Activated CD8-positive, alpha-beta memory T cell treated with anti-CD3 and anti-CD28 coated beads for 48 hours (primary cell): Measurements from ENCODE around the gene DNAAF5.
A peak's percentile ranks its signal among the peaks of the same experiment; 100 is the strongest.

Source experiments
- DNase-seq, 3 experiments: peaks; one replicate each; pipeline ENCODE4 v3.0.0-alpha.2; 2020; ENCODE audit warnings: low read depth in 2 of 3, low spot score in 2 of 3

The DNAAF5 gene

GRCh38 chr7:726084-726853 lies at the start of gene DNAAF5:
Gene DNAAF5, plus strand, starts transcription at chr7:726699. Its CDS starts 22 bp downstream, at chr7:726721.
- peak; percentile 73 to 77 (median 75) for DNase-seq

GRCh38 chr7:676972-677385 lies 49.5 kb upstream of the DNAAF5 start:
- no peak for DNase-seq

- no peak for DNase-seq
These were observed 45.9 kb upstream of the DNAAF5 start for GRCh38 chr7:680411-681127.

- DNase-seq = no peak
These were observed 44.8 kb upstream of the DNAAF5 start for GRCh38 chr7:681551-682307.

GRCh38 chr7:682810-683209 lies 43.7 kb upstream of the DNAAF5 start:
- no peak for DNase-seq

GRCh38 chr7:683526-684205 lies 42.8 kb upstream of the DNAAF5 start:
- no peak for DNase-seq

GRCh38 chr7:684416-684815 lies 42.1 kb upstream of the DNAAF5 start:
- DNase-seq = no peak

- DNase-seq = no peak
These were observed 41.0 kb upstream of the DNAAF5 start for GRCh38 chr7:685540-685939.

- DNase-seq = no peak
These were observed 35.8 kb upstream of the DNAAF5 start for GRCh38 chr7:690478-691360.

GRCh38 chr7:691361-692045 lies 35.0 kb upstream of the DNAAF5 start:
- no peak for DNase-seq

GRCh38 chr7:693280-693679 lies 33.2 kb upstream of the DNAAF5 start:
- DNase-seq = no peak

- no peak for DNase-seq
These were observed 30.1 kb upstream of the DNAAF5 start for GRCh38 chr7:696426-696811.

- no peak for DNase-seq
These were observed 29.5 kb upstream of the DNAAF5 start for GRCh38 chr7:696812-697551.

- DNase-seq = no peak
These were observed 27.7 kb upstream of the DNAAF5 start for GRCh38 chr7:698515-699475.

GRCh38 chr7:699476-700170 lies 26.9 kb upstream of the DNAAF5 start:
- DNase-seq = no peak

- DNase-seq = no peak
These were observed 25.3 kb upstream of the DNAAF5 start for GRCh38 chr7:701086-701671.

GRCh38 chr7:703049-703448 lies 23.4 kb upstream of the DNAAF5 start:
- no peak for DNase-seq
